Measurements from ENCODE around the gene NT5C3A.
"Not testable (repeated sequence)": the region's sequence is repeated elsewhere in the genome, so short reads cannot be mapped to it uniquely, and the experiment has no call there.

NT5C3A gene

DNA sequence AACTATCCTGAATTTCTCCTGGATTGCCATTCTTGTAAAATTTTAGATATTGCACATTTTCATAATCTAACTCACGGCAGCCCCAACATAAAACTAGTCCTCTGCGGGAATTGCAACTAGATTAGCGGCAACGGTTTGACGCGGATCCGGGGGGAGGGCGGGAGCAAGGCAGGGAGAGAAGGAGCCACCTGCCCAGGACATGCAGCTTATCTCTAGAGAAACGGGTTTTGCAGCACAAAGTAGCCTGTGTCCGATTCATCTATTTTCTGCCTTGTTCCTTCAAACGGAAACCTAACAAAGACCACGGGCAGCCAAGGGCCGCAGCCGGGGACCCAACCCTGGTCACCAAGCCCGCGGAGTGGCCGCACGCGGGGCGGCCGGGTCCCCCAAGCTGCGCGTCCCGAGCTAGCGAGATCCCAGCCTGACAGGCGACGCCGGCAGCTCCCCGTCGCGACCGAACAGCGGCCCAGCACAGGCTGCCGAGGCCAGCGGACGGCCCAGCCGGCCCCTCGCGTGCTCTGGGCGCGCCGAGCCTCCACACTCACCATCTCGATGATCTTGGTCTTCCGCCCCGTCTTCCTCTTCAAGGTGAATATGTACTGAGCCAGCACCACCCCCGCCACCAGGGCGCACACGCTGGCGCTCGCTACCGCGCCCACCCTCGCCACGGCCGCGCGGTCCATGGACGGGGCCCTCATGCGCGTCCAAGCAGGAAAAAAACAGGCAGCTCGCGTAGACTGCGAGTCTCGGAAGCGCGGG, at the start of gene NT5C3A:
Gene NT5C3A, minus strand, starts transcription at position 754 of the 759 bp plus-strand sequence. Its CDS starts 71 bp downstream, at position 683.
- peak; percentile 89 for DNase-seq

DNA sequence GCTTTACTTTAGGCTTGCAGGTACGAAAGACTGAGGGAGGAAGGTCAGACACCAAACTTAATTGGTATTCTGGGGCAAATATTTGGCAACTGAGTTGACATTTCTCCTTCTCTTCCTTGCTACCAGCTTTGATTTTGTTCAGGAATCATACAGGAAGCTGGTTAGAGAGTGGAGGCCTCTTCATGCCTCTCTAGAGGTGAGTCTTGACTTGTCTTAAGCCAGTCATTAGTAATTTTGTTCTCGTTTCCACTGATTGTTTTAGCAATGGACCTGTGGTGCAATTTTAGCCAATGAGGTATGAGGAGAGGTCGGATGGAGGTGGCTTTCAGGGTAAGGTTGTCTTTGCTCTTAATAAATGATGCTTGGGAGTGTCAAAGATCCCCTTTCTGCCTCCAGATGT, 49.0 kb upstream of the NT5C3A start:
- no peak for DNase-seq

DNA sequence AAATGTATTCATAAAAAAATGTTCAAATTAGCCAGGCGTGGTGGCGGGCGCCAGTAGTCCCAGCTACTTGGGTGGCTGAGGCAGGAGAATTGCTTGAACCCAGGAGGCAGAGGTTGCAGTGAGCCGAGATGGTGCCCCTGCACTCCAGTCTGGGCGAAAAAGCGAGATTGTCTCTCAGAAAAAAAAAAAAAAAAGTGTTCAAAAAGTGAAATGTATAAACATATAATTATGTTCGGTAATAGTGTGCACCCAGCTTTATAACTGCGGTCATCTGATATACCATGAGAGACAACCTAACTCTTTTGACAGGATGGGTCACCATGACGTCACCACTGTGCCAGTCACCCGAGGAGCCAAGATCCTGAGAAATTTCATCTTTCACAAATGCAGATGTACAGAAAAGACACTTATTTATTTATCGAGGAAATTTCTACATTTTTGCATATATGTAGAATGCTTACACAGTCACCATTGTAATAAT, 47.2 kb upstream of the NT5C3A start:
- peak; percentile 73 for DNase-seq

DNA sequence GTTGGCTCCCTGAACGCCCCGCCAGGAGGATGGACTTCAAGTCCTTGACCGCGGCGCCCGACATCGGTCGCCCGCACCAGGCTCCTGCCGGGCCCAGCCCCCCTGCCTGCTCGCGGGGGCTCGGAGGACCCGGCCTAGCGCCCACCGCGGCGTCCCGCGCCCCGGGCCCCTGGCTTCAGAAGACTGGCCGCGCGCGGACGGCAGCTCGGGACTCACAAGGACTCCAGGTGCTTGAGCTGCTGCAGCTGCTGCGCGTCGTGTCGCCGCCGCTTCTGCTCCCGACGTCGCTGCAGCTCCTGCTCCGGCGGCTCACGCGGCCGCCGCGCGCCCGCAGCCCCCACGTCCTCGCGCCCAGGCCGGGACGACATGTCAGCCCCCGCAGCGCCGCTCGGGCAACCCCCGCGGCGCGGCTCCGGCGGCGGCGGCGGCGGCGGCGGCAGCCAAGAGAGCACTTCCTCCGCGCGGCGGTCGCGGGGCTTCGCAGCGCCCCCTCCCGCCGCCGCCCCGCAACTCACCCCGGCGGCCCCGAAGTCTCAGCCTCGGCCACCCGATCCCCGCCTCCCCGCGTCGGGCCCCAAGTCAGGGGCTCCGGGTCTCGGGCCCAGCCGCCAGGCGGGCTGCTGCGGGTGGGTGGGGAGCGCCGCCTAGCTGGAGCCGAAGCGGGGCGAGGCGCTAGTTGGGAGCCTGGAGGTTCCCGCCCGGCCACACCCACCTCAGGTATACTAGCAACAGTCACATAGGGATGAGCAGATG, 46.6 kb upstream of the NT5C3A start, which contains the start of gene RP9:
Gene RP9, minus strand, starts transcription at position 400 of the 753 bp plus-strand sequence. Its CDS starts 32 bp downstream, at position 368.
- DNase-seq: peak; percentile 92

- DNase-seq: peak; percentile 62
These were observed 46.0 kb upstream of the NT5C3A start for GRCh38 chr7:33108554-33109004.

GRCh38 chr7:33107136-33108066, 44.8 kb upstream of the NT5C3A start:
- peak; percentile 74 for DNase-seq

DNA sequence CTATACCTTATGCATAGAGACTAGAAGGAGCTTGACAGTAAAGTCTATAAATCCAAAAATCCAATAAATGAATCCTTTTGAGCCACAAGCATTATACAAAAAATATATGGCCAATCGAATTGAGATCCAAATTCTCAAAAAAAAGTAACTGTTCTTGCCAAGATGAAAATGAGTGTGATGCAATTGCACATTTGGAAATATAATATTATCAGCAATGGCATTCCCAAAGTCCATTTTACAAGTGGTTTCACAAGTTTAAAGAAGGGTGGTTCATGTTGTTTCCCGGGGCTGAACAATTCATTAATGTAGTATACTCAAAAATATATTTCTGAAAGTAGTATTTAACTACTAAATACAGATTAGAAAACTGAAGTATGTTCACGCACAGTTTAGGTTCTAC, 39.3 kb upstream of the NT5C3A start:
- DNase-seq: no peak

- no peak for DNase-seq
These were observed 38.2 kb upstream of the NT5C3A start for GRCh38 chr7:33100770-33101169.

DNA sequence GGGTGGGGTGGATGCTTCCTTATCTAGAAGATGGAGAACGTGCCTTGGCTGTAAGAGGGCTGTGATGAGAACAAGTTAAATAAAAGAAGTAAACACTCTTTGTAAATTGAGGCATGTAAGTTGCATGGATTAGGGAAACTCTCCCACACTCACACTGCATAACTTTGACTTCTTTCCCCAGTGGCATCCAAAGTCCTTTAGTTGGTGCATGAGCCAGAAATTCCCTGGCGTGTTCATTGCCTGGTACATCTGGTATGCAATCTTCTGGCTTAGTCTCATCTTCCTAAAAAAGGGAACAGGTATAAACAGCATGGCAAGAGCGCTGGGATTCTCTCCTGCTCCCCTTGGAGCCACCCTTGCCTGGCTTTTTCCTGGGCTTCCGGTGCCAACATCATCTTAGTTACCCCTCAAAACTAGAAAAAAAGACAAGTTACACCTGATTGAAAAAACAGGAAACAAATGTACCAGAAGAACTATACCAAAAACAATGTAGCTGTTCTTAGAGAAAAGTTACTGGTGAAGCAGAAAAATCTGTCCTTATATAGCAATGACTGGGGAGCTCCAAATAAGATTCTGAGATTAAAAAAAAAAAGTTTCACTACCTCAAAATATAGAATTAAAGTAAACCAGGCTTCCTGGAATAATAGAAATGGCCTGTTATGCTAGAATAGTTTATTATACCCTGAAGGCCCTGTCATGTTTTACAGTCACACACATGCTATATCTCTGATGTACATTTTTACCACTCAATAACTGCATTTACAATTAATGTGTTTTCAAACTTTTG, 36.8 kb upstream of the NT5C3A start:
- no peak for DNase-seq

GRCh38 chr7:33094745-33095275, 32.2 kb upstream of the NT5C3A start:
- DNase-seq: not testable (repeated sequence)

DNA sequence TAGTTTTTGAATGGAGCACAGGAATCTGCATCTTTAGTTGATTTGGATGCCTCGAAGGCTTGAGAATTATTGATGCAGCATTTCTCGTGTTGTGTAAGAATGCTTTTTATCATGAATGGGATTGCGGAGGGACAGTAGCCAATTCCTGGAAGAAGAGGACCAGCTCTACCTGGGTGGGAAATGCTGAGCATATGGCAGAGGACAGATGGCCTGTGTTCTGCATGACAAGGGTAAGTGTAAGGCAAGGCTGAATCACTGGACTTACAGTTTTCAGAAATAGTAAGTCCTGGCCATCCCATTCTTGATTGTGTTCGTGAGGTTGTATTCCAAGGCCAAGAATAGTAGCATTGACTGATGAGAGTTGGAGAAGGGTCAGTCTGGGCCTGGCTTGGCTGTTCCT, 30.7 kb upstream of the NT5C3A start:
- DNase-seq: no peak

- no peak for DNase-seq
These were observed 29.1 kb upstream of the NT5C3A start for GRCh38 chr7:33091641-33092191.

GRCh38 chr7:33091111-33091531, 28.5 kb upstream of the NT5C3A start:
- DNase-seq: no peak

DNA sequence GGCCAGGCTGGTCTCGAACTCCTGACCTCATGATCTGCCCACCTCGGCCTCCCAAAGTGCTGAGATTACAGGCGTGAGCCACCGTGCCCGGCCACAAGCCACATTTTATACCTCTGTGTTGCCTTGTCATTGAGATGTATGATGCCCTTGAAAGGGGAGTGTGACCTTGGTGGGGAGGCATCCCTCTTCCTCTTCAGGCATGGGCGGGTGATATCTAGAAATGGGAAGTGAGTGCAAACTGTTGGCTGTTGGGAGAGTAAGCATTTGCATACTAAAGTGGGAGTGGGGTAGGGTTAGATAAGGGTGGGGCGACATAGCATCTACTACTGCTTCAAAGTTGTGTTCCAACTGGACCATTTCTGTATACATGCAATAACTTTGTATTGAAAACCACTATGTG, 26.6 kb upstream of the NT5C3A start:
- DNase-seq: no peak

- no peak for DNase-seq
These were observed 25.3 kb upstream of the NT5C3A start for GRCh38 chr7:33087858-33088257.

- no peak for DNase-seq
These were observed 24.8 kb upstream of the NT5C3A start for GRCh38 chr7:33087356-33087755.

- DNase-seq: no peak
These were observed 17.5 kb upstream of the NT5C3A start for GRCh38 chr7:33079763-33080690.

DNA sequence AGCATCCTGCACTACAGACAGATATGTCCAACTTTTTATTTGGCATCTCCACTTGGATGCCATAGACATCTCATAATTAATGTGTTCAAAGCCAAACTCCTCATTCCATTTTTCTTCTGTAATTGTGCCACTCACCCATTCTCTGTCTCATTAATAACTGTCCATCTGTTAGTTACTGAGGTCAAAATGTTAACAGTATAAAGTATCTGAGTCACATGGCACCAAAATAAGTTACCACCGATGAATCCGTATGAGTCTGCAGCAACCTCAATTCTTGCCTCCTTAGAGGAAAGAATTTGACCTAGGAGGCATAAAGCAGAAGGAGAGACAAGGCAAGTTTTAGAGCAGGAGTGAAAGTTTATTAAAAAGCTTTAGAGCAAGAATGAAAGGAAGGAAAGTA, 16.5 kb upstream of the NT5C3A start:
- DNase-seq: no peak

DNA sequence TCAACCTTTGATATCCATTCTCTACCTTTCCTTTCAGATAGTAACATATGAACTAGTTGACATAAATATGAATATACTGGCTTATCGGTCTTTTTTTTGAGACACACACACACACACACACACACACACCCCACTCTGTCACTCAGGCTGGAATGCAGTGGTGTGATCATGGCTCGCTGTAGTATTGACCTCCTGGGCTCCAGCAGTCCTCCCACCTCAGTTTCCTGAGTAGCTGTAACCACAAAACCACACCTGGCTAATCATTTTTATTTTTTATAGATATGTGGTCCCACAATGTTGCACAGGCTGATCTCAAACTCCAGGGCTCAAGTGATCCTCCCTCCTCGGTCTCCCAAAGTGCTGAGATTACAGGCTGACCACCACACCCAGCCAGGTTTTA, 14.2 kb upstream of the NT5C3A start:
- no peak for DNase-seq

Measured in DMS53 (cell line).